OCI-LY7 (cell line): Measurements from ENCODE around the gene GRIPAP1.

Experiments
- CTCF ChIP-seq: fragments of 200-600 bp; sonication (generic); conservative IDR thresholded peaks from 2 replicates; pipeline ENCODE4 v1.5.1; 2014; ENCODE audit warnings: mild to moderate bottlenecking, antibody characterized with exemption, low read length, moderate library complexity, mixed read lengths
- EZH2phosphoT487 ChIP-seq: fragments of 200-600 bp; sonication (generic); IDR thresholded peaks from 2 replicates; pipeline ENCODE4 v1.6.1; 2018; ENCODE audit warnings: low read depth, borderline replicate concordance, mild to moderate bottlenecking, mixed run types, antibody characterized with exemption, low read length, moderate library complexity, mixed read lengths

GRCh38 chrX:48935301-48935670 lies 66.8 kb downstream of the GRIPAP1 start:
- TF ChIP-seq CTCF = no peak
- no peak for TF ChIP-seq EZH2phosphoT487
